ENCODE data around the gene JUP.
"Not testable (repeated sequence)": the region's sequence is repeated elsewhere in the genome, so short reads cannot be mapped to it uniquely, and the experiment has no call there.

JUP gene

GRCh38 chr17:41781404-41782110, 5.0 kb downstream of the JUP start:
- DNase-seq (ENCODE audit: low read depth in 3 of 3), result no peak

- no peak for DNase-seq (ENCODE audit: low read depth in 3 of 3)
These were observed 6.6 kb downstream of the JUP start for GRCh38 chr17:41779954-41780353.

- DNase-seq (ENCODE audit: low read depth in 3 of 3), result no peak
These were observed 8.8 kb downstream of the JUP start for GRCh38 chr17:41777574-41778188.

- DNase-seq (ENCODE audit: low read depth in 3 of 3), result no peak
These were observed 9.3 kb downstream of the JUP start for GRCh38 chr17:41777157-41777573.

- not testable (repeated sequence) for DNase-seq (ENCODE audit: low read depth in 3 of 3)
These were observed 10.1 kb downstream of the JUP start for GRCh38 chr17:41776262-41776900.

GRCh38 chr17:41775394-41776226, 10.9 kb downstream of the JUP start:
- no peak for DNase-seq (ENCODE audit: low read depth in 3 of 3)

GRCh38 chr17:41773731-41774193, 12.7 kb downstream of the JUP start:
- DNase-seq (ENCODE audit: low read depth in 3 of 3), result no peak

- no peak for DNase-seq (ENCODE audit: low read depth in 3 of 3)
These were observed 13.3 kb downstream of the JUP start for GRCh38 chr17:41773190-41773588.

GRCh38 chr17:41772586-41773189, 13.8 kb downstream of the JUP start:
- DNase-seq (ENCODE audit: low read depth in 3 of 3), result no peak

GRCh38 chr17:41772218-41772585, 14.3 kb downstream of the JUP start:
- no peak for DNase-seq (ENCODE audit: low read depth in 3 of 3)

- DNase-seq (ENCODE audit: low read depth in 3 of 3), result no peak
These were observed 14.9 kb downstream of the JUP start for GRCh38 chr17:41771389-41772206.

- no peak for DNase-seq (ENCODE audit: low read depth in 3 of 3)
These were observed 16.5 kb downstream of the JUP start for GRCh38 chr17:41769985-41770384.

- DNase-seq (ENCODE audit: low read depth in 3 of 3), result no peak
These were observed 17.1 kb downstream of the JUP start for GRCh38 chr17:41769346-41769862.

GRCh38 chr17:41768682-41769288, 17.7 kb downstream of the JUP start:
- no peak for DNase-seq (ENCODE audit: low read depth in 3 of 3)

GRCh38 chr17:41767324-41768042, 19.0 kb downstream of the JUP start:
- DNase-seq (ENCODE audit: low read depth in 3 of 3), result no peak

GRCh38 chr17:41766135-41766534, 20.4 kb downstream of the JUP start:
- no peak for DNase-seq (ENCODE audit: low read depth in 3 of 3)

- no peak for DNase-seq (ENCODE audit: low read depth in 3 of 3)
These were observed 23.2 kb downstream of the JUP start for GRCh38 chr17:41763327-41763726.

GRCh38 chr17:41762841-41763240, 23.7 kb downstream of the JUP start:
- no peak for DNase-seq (ENCODE audit: low read depth in 3 of 3)

GRCh38 chr17:41762391-41762790, 24.1 kb downstream of the JUP start:
- DNase-seq (ENCODE audit: low read depth in 3 of 3), result no peak

- no peak for DNase-seq (ENCODE audit: low read depth in 3 of 3)
These were observed 25.6 kb downstream of the JUP start for GRCh38 chr17:41760878-41761277.
